GM04504 (cell line): ENCODE results near the gene RNF150.
"Not testable (repeated sequence)": the region's sequence is repeated elsewhere in the genome, so short reads cannot be mapped to it uniquely, and the experiment has no call there.

Experiments used
- DNase-seq: peaks from one replicate; pipeline ENCODE4 v3.0.0-alpha.2; 2012; ENCODE audit warnings: low read depth

The RNF150 gene

GRCh38 chr4:140862177-140862442 is 271.2 kb downstream of the RNF150 start:
- no peak for DNase-seq

DNA sequence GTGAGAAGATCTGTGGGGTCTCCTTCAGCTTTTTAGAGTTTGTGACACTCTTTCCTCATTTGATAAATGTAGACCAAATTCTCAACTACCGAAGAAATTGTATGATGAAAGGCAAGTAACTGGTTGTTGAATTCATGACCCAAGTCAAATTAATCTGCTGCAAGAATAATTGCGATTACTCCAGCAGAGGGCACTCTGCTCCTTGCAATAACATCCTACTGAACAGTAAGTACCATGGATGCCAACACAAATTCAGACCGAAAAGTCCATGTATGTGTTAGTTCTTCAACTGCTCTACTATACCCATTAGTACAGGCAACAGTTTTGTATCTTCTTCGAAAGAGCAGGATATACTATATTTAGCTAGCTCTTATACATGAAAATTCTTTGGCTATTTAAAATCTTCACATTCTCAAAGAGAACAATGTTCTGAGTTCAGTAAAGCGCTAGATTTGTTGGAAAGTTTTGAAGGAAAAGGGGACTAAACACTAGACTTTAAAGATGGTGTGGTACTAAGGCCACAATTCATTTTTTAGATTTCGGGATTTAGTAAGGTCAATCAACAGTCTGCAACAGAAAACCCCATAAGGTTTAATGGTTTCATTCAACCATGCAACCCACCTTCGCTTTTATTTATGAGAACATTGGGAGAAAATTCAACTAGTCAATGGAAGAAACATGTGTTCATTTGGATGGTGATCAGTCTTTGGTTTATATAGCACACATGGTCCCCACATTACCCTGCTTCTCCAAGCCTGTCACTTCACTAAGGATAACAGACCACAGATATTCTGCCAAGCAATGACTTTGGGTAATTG is 271.7 kb downstream of the RNF150 start:
- DNase-seq = peak; percentile 71

- DNase-seq = no peak
These were observed 274.4 kb downstream of the RNF150 start for GRCh38 chr4:140858897-140859296.

DNA sequence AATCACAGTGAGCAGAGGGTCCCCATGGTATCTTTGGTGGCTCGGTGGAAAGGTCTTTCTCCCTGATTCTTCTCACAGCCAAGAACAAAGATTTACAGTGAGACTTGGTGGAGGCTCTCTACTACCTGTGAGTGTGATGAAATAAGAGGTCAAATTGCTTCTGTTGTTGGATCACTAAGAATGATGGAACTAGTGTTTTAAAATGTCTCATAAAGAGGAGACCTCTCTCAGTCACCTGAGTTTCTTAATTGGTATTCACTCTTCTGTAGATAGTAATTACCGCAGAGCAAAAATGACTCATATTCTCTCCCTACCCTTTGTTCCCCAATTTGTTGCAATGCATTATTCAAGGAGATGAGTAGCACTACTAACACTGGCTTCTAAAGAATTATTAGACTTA is 276.2 kb downstream of the RNF150 start:
- DNase-seq = no peak

DNA sequence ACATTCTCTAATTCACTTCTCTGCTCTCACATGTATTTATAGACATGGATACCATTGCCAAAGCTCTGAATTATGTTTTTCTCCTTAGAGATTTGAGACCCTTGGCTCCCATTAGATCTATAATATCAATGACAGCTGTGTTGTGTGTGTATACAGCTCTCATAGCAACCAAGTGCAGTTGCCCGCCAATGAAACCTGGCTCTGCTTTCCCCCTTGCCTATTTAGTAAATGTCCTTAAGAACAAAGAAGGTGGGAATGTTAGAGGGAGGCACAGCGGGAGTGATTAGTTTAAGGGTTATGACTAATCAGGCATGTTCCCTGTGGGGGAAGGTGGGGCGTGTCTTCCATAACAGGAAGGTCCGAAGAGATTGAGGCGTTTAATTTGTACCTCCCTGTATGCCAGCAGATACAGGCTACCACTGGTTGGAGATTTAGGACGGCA is 276.6 kb downstream of the RNF150 start:
- DNase-seq = no peak

- no peak for DNase-seq
These were observed 279.1 kb downstream of the RNF150 start for GRCh38 chr4:140854168-140854567.

- DNase-seq = no peak
These were observed 281.5 kb downstream of the RNF150 start for GRCh38 chr4:140851804-140852203.

DNA sequence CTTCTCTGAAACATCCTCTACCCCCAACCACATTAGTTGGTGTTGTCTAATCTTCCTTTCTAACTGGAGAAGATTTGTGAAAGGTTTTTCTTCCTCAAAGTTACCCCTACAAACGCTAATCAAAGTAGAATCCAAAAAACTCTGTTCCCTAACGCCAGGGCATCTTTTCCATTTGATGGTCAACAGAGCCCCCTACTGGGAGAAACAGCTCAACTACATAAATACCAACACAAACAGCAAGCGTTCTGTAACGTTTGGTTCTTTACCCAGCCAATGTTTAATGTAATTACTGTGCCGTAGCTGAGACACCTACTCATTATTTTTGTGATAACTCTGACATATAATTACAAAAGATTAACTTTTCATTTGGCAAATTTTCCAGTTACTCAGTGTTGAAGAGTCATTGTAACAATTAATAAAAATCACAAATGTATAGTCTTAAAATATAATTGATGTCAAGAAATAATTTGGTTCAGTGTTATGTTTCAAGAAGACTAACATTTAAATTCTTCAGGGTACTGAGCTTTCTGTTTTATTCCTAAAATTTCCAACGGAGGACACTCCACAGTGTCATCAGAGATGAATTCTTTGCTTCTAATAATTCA is 282.1 kb downstream of the RNF150 start:
- no peak for DNase-seq

DNA sequence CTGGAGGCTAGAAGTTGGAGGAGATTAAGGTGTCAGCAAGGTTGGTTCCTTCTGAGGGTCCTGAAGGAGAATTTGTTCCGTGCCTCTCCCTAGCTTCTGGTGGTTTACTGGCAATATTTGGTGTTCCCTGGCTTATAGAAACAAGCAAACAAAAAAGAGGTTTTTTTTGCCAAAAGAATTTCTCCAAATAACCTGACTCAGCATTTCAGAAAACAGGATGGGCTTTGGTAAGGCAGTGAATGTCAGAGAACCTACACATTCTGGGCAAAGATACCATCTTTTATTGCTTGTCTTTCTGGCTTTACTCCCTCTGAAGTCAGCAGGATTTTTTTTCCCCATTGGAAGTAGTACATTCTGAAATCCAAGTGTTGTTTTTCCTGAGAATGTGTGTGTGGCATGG is 283.7 kb downstream of the RNF150 start:
- DNase-seq = no peak

DNA sequence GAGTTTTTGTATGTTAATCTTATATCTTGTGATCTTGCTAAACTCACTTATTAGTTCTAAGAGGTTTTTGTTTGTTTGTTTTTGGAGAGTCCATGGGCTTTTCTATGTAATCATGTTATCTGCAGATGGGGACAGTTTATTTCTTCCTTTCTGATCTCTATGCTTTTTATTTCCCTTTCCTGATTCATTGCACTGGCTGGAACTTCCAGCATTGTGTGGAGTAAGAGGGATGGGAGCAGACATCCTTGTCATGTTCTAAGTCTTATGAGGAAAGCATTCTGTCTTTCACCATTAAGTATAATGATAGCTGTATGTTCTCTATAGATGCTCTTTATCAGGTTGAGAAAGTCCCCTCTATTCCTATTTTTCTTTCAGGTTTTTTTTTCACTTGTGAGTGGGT is 286.5 kb downstream of the RNF150 start:
- DNase-seq = no peak

DNA sequence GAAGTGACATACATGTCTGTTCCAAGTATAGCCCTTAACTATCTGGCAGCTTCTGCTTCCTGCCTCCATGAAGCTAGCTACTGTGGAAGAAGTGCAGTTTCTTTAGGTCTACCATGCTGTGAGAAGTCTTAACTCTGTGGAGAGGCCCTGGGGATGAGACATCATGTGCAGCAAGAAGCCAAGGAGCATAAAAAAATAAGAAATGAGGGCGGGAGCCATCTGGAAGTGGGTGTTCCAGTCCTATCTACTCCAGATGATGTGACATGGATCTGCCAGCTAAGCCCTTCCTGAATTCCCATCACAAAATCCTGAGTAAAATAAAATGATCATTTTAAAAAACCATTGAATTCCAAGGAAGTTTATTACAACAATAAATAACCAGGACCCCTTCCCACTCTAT is 289.2 kb downstream of the RNF150 start:
- no peak for DNase-seq

DNA sequence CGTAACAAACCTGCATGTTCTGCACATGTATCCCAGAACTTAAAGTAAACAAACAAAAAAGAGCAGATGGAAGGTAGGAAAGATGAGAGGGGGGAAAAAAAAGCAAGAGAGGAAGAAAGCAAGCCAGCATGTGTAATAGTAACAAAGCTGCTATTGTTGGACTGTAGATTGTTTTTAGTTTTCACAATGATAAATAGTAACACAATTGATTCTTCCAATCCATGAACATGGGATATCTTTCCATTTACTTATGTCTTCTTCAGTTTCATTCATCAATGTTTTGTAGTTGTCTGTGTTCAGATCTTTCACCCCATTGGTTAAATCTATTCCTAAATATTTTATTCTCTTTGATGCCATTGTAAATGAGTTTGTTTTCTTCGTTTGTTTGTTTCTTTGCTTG is 292.1 kb downstream of the RNF150 start:
- no peak for DNase-seq

GRCh38 chr4:140839888-140840790 is 293.1 kb downstream of the RNF150 start:
- no peak for DNase-seq

GRCh38 chr4:140839406-140839805 is 293.9 kb downstream of the RNF150 start:
- no peak for DNase-seq

DNA sequence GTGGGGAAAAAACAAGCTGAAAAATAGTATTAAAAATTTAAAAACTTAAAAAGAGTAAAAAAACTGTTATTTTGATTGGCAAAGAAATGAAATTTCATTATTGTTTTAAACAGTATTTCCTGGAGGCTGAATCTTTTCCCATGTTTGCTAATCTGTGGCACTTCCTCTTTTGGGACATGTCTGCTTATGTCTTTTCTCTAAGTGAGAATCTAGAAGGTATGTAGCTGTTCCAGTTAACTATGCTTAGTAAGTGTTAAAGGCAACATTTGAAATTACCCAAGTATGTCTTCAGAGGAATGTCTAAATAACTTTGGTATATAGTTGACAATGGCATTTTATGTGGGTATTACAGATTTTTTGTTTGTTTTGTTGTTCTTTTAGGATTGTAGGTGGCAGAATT is 295.5 kb downstream of the RNF150 start:
- no peak for DNase-seq

DNA sequence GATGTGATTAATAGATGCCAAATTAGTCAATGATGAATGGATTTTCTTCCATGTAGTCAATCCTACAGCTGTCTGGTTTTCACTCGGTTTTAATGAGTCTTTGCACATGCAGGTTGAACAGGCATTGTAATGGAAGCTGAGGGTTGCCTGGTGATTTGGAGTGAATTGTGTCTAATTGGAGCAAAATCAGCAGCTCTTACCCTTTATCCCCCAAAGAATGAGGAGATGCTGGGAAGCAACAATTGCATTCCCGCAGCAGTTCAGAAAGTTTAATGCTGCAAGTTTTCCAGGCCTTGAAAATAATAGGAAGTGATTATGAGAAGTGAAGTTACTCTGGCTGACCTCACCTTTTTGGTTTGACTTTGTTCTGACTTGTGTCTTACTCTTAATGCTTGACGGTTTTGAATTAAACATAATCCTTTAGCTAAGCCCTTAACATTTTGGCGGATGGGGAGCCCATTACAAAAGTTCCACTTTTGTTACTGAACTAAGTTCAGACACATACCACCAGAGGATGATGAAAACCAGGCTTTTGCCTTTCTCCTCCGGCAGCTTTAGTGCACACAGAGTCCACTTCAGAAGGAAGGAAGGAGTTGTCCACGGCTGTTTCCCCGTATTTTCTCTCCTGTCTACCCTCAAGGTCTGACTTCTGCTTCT is 298.3 kb downstream of the RNF150 start:
- no peak for DNase-seq

GRCh38 chr4:140833280-140833679 is 300.0 kb downstream of the RNF150 start:
- DNase-seq = no peak

DNA sequence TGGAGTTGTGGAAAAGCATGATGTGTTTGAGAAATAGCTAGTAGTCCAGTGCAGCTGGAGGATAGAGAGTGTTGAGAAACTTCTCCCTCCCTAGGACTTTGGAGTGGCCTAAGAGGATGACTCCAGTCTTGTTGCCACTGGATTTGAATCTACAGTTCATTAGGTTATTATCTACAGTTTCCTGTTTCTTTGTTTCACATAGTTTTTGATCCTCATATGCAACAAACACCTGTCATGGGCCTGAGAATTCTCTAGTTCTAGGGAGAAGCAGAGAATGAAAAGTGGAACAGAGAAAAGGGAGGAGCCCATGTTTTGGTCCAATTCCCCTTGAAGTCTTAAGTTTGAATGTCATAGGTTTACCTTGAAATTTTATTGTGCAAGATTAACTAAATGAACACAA is 303.4 kb downstream of the RNF150 start:
- DNase-seq = no peak

DNA sequence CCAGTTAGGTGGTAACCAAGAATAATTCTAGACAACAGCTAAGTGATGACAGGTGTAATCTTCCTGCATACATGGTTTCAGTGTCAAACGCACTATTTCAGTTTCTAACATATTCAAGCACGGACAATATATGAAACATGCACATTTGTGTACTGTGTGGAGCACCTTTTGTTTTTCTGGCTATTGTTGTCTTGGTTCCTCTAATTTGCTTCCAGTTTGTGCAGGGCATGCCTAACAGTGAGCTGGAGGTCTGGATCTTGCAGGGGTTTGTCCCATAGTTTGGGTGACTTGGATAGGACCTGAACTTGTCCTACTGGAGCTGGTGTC is 306.6 kb downstream of the RNF150 start:
- DNase-seq = no peak

DNA sequence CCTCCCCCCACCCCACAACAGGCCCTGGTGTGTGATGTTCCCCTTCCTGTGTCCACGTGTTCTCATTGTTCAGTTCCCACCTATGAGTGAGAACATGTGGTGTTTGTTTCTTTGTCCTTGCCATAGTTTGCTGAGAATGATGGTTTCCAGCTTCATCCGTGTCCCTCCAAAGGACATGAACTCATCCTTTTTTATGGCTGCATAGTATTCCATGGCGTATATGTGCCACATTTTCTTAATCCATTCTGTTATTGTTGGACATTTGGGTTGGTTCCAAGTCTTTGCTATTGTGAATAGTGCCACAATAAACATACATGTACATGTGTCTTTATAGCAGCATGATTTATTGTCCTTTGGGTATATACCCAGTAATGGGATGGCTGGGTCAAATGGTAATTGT is 312.7 kb downstream of the RNF150 start:
- not testable (repeated sequence) for DNase-seq

DNA sequence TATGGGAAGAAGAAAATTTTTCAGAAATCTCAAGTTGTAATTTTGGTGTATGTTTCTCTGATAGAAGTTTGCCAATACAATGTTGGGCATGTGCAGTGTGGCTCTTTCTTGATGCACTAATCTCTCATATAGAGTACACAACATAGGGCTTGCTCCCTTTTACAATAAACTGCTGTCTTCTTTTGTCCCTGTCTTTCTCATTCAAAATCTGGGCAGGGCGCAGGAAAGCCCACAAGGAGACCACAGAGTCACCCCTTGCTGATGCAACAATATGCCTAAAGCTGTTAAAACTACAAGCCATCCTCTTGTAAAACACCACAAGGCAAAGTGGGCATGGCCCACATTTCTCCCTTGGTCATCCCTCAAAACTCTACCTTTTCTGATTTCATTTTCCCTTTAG is 313.7 kb downstream of the RNF150 start:
- DNase-seq = no peak

GRCh38 chr4:140818433-140818832 is 314.8 kb downstream of the RNF150 start:
- DNase-seq = no peak
